Stimulated activated CD4-positive, alpha-beta T cell treated with anti-CD3 and anti-CD28 coated beads, TNF-alpha, amount 100 ng/mL, for 1 hour (primary cell): ENCODE data around the gene COX20.

Source experiments
- DNase-seq, 3 donors: peaks; one replicate each; pipeline ENCODE4 v3.0.0-alpha.2; 2020; ENCODE audit warnings: low read depth in 3 of 3, low spot score in 1 of 3

COX20 gene

DNA sequence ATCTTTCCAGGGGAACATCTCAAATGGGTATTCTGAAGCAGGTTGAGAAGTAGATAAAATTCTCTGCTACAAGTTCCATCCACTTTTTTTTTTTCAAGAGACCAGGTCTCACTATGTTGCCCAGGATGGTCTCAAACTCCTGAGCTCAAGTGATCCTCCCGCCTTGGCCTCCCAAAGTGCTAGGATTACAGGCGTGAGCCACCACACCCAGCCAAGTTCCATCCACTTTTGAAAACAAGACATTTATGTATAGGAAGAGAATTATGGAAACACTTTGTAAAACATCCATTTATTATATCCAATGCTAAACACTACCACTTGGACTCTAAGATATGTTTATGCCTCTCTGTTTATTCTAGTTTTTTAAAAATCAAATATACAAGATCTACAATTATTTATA is 15.4 kb downstream of the COX20 start:
- DNase-seq, result no peak

DNA sequence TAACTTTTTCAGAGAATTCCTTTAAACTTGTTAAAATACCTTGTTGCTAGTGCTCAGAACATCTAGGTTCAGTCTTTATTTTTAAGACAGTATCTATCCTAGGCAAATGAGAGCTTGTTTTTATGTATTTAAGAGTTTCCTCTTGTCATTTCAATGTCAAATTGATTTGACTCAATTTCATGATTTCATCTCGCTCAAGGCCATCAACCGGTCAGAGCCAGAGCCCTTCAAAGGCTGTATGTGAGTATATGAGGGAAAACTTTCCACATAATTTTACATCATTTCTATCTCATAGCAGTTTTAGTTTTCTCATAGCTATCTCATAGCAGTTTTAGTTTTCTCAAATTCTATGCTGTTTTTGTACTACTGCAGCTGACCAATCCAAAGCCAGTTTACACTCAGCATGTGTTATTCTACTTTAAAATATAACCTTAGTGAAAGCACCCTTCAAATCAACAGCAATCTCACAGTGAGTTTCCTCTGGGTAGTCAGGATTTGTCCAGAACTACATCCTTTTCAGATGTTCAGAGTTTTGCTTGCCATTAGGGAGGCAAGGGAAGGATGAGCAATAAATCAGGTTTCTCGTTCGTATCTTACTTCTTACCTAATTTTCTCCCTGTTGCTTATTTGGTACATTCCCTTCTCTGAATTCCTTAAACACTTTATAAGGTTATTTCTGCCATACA is 16.2 kb downstream of the COX20 start:
- DNase-seq, result no peak

GRCh38 chr1:244852694-244853093 is 17.2 kb downstream of the COX20 start:
- DNase-seq, result no peak

- no peak for DNase-seq
These were observed 18.7 kb downstream of the COX20 start for GRCh38 chr1:244854166-244854565.

DNA sequence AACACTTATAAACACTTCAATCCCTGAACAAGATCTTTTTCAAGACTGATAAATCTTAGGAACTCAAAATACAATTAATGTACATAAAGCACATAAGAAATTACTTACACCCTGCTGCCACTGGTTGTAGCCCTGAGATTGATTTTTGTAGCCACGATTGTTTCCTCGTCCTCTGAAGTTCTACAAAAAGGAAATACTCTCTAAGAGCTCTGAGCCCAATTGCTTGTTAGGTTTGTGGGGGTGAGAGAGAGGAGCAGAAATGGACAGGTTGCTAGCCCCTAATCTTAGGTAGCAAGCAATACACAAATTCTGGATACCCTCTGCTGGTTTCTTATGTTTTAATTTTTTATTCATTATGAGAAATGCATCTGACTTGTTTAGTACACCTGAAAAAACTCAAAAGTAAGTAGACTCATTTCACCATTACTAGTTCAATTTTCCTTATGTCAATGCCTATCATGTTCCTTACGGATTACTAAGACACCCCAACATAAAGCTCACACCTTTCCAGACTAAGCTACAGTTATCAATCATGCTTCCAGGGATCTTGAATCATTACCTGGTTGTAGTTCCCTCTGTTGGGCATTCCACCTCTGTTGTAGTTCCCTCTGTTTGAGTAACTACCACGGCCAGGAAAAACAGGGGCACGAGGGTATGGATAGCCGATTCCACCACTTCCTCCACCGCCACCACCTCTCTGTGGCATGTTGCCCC is 19.6 kb downstream of the COX20 start:
- DNase-seq, result no peak

GRCh38 chr1:244857761-244858160 is 22.3 kb downstream of the COX20 start:
- no peak for DNase-seq

DNA sequence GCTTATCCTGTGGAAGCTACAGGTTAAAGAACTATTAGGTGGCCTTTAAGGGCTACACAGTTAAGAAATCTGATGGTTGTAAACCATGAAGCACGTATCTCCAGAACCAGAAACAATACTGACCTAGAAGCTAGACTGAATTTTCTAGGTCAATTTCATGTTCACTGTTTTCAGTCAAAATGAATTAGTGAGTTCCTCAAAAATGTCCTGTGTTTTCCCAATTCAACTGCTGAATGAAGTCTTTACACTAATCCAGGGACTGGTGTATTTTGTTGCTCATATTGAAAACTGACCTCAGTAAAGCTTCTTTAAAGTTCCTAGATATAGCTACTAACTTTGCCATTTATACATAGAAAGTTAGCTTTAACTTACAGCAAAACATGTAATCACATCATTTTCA is 22.9 kb downstream of the COX20 start:
- DNase-seq, result no peak

- no peak for DNase-seq
These were observed 24.6 kb downstream of the COX20 start for GRCh38 chr1:244860078-244860477.

- DNase-seq, result no peak
These were observed 25.6 kb downstream of the COX20 start for GRCh38 chr1:244860914-244861610.

GRCh38 chr1:244861683-244862082 is 26.2 kb downstream of the COX20 start:
- DNase-seq, result no peak

GRCh38 chr1:244862354-244862698 is 26.9 kb downstream of the COX20 start:
- no peak for DNase-seq

DNA sequence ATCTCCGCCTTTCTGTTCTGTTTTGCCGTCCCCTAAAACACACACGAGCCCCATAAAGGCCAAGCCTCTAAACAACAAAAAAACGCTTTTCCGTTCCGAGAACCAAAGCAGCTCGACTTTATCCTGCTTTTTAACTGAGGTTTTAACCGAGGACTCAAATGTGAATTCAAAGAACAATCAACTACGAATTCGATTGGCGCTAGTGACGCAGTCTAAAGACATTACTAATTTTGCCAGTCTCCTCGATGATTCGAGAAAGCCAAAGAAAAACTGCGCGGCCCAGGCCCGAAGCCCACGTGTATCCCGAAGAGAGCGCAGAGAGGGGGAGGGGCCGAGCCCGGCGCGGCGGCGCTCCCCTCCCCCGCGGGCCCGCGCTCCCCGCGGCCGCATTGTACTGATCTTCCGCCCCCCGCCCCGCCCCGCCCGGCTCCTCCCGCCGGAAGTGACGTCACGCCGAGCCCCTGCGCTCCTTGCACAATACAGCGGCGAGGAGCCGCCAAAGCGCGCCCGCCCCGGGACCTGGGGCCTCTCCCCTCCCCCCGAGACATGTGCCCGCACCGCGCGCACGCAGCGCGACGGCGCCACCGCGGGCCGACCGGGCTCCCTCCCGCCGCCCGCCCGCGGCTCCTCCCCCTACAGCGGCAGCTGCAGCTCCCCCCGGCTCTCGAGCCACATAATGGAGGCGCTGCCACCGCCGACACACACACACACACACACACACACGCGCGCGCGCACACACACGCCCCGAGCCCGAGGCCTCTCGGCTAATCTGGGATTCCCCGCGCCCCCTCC is 27.4 kb downstream of the COX20 start:
- peak; percentile 89 to 98 (median 96) for DNase-seq

- peak in 2 of 3 donors; percentile 18 to 33 for DNase-seq
These were observed 28.2 kb downstream of the COX20 start for GRCh38 chr1:244863491-244864252.

DNA sequence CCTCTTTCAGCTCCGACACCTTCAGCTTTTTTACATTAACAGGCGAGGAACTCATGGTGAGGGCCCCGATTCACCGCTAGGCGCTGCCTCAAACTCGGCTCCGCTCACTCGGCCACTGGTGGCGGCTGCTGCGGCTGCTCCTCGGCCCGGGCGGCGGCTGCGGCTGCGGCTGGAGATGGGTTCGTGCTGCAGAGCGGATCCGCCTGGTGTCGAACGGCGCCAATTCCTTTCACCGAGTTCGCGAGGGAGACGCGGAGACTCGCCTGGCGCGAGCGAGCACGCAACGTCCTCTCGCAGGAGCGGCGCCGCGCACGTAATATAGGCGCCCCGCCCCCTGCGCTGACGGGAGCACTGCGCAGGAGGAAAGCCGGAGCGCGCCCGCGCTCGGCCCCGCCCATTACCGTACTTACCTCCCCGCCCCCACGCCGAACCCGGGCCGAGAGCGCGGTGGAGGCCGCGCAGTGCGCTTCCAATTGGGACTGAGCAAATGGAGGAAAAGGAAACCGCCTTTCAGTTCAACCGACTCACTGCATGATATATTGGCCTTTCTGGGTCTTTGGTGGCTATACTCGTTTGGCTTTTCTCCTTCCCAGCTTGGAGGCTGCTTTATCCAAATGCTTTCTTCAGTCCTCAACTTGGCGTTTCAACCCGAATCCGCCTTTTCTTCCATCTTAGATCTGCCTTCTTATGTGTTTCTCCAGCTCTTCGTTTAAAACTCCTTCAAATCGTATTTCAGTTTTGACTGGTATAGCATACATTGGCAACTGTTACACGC is 29.0 kb downstream of the COX20 start, which contains the start of gene HNRNPU:
Gene HNRNPU (minus strand): TSS at position 291 of the 775 bp plus-strand sequence. CDS start 236 bp downstream, at position 55.
- DNase-seq, result peak; percentile 90 to 95 (median 93)

DNA sequence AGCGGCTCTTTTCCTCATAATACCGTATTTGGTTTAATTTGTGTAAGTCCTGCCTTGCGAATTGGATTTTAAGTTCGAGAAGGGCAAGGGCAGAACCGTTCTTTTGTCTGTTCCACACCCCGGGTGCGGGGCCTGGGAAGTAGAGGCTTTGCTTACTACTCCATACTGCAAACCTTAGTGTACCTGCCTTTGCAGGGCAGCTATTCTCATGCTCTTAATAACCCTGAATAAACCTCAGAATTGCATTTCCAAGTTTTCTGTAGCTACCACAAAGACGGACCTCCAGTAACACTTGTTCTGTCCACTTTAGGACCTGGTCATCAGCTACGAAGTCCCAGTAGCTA is 29.5 kb downstream of the COX20 start:
- no peak for DNase-seq

- no peak for DNase-seq
These were observed 30.4 kb downstream of the COX20 start for GRCh38 chr1:244865820-244866219.

DNA sequence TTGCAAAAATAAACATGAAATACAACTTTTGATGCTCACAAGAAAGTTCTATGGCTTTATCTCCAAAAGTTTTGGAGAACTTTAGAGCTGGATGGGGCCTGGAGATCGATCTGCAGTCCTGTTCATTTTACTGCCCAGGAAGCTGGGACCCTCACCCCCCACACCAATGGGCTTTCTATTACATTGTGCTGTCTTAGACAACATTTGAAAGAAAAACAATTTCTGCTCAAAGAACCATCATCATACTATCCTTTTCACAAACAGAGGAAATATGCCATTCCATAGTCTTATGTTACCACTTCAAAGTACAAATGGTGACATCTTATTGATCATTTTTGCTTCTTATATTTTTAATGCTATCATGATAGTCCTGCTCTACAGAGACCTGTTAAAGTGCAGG is 30.9 kb downstream of the COX20 start:
- no peak for DNase-seq

DNA sequence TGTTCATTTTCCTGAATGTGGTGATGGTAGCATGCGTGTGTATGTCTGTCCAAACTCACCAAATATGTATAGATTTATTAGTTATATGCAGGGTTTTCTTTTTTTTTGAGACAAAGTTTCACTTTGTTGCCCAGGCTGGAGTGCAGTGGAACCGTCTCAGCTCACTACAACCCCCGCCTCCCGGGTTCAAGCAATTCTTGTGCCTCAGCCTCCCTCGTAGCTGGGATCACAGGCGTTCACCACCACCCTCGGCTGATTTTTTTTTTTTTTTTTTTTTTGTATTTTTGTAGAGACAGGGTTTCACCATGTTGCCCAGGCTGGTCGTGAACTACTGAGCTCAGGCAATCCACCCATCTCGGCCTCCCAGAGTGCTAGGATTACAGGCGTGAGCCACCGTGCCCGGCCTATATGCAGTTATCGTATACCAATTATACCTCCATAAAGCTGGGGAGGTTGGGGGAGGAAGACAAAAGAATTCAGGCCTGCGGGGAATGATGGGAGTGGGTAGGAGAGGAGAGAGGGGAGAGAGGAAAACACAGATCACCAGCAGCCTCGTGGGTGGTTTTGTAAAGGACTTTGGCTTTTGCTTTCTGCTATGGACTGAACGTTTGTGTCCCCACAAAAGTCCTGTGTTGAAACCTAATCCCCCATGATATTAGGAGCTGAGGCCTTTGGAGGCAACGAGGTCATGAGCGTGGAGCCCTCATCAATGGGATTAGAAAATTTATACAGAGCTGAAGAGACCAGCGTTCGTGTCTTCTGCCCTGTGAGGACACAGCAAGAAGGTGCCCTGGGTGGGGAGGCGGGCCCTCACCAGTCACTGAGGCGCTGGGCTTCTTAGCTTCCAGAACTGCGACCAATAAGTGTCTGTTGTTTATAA is 33.3 kb downstream of the COX20 start:
- DNase-seq, result no peak

DNA sequence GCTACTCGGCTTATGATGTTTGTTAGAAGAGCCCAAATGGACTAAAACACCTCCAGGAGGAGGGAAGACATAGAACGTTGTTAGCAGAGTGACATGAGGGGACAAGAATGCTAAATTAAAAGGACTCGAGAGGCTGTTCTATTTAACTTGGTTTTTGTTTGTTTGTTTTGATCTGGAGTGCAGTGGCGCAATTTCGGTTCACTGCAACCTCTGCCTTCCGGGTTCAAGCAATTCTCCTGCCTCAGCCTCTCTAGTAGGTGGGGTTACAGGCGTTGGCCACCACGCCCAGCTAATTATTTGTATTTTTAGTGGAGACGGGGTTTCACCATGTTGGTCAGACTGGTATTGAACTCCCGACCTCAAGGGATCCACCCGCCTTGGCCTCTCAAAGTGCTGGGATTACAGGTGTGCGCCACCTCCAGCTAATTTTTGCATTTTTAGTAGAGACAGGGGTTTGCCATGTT is 33.9 kb downstream of the COX20 start:
- no peak for DNase-seq
